ENCODE measurements around the gene METTL16.

Gene METTL16

GRCh38 chr17:2391597-2392251 is 120.0 kb downstream of the METTL16 start:
- TF ChIP-seq, protein P1, sequence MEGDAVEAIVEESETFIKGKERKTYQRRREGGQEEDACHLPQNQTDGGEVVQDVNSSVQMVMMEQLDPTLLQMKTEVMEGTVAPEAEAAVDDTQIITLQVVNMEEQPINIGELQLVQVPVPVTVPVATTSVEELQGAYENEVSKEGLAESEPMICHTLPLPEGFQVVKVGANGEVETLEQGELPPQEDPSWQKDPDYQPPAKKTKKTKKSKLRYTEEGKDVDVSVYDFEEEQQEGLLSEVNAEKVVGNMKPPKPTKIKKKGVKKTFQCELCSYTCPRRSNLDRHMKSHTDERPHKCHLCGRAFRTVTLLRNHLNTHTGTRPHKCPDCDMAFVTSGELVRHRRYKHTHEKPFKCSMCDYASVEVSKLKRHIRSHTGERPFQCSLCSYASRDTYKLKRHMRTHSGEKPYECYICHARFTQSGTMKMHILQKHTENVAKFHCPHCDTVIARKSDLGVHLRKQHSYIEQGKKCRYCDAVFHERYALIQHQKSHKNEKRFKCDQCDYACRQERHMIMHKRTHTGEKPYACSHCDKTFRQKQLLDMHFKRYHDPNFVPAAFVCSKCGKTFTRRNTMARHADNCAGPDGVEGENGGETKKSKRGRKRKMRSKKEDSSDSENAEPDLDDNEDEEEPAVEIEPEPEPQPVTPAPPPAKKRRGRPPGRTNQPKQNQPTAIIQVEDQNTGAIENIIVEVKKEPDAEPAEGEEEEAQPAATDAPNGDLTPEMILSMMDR (conservative IDR thresholded peaks at IDR 0.05; ENCODE audit: low read depth, low read length) = no peak
- Histone ChIP-seq H3K27ac (peak overlapping the region; percentile 78), H3K36me3 (ENCODE audit: insufficient read depth) (no peaks in the 10 kb centered on the region), H2AFZ (ENCODE audit: low read depth) (peak overlapping the region; percentile 42; the same call in 1 of the 2 replicates), H3K79me2 (ENCODE audit: insufficient read depth, low read depth) (no peaks in the 10 kb centered on the region), H3K4me1 (ENCODE audit: low read depth, poor library complexity, severe bottlenecking) (peaks cover 8% of the 10 kb centered on the region), H4K20me1 (ENCODE audit: insufficient read depth) (no peaks in the 10 kb centered on the region), H3K4me3 (IDR thresholded peaks at IDR 0.05; ENCODE audit: insufficient read depth, low read depth, low read length) (no peak overlapping the region), H3K27me3 (ENCODE audit: insufficient read depth, low read depth) (no peaks in the 10 kb centered on the region), H3K9ac (peak overlapping the region; percentile 97), H3K4me2 (peak overlapping the region; percentile 82)

DNA sequence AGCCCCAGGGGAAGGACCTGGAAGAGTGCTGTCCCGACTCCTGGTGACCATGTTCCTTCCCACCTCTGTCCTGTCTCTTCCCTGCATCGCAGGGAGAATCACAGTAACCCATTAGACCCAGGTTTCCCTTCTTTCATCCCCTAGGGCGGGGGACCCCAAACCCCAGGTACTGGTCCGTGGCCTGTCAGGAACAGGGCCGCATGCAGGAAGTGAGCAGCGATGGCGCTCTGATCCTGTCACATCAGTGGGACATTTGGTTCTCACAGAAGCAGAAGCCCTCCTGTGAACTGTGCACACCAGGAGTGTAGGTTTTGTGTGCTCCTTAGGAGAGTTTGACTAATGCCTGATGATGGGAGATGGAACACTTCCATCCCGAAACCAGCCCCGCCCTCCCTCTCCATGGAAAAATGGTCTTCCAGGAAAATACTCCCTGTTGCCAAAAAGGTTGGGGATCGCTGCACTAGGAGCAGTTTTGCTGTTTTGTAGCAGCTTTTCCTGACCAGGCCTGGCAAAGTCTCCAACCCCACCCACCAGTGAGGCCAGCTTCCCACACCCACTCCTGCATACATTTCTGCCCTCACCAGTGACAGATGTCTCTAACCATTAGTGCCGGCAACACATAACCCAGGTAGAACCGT is 121.4 kb downstream of the METTL16 start:
- no peak overlapping the region for H3K4me3 ChIP-seq (IDR thresholded peaks at IDR 0.05; ENCODE audit: insufficient read depth, low read depth, low read length)
- no peaks in the 10 kb centered on the region for H3K79me2 ChIP-seq (ENCODE audit: insufficient read depth, low read depth)
- H3K4me1 ChIP-seq (ENCODE audit: low read depth, poor library complexity, severe bottlenecking) = peaks cover 8% of the 10 kb centered on the region
- H3K36me3 ChIP-seq (ENCODE audit: insufficient read depth) = no peaks in the 10 kb centered on the region
- no peak overlapping the region for H3K27ac ChIP-seq
- no peak overlapping the region for H3K9ac ChIP-seq
- no peak overlapping the region for H3K4me2 ChIP-seq
- H2AFZ ChIP-seq (ENCODE audit: low read depth) = no peak overlapping the region
- H3K27me3 ChIP-seq (ENCODE audit: insufficient read depth, low read depth) = no peaks in the 10 kb centered on the region
- TF ChIP-seq, protein P1 (conservative IDR thresholded peaks at IDR 0.05; ENCODE audit: low read depth, low read length) = no peak
- H4K20me1 ChIP-seq (ENCODE audit: insufficient read depth) = no peaks in the 10 kb centered on the region

DNA sequence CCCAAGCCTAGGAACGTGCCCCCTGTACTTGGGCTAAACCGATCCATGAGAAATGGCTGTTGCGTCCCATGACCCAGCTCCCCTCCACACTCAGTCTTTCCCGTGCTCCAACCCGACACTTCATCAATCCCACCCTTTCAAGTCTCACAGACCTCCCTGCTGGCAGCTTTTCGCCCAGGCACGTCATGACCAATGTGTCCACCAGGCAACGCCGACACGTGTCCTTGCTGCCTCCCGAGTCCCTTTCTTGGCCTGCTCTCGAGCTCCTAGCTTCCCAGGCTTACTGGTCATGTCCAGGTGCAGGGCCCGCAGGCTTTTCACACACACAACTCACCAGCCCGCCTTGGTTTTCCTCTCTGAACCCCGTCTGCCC is 123.0 kb downstream of the METTL16 start:
- no peaks in the 10 kb centered on the region for H3K27me3 ChIP-seq (ENCODE audit: insufficient read depth, low read depth)
- H3K27ac ChIP-seq = no peak overlapping the region
- H3K79me2 ChIP-seq (ENCODE audit: insufficient read depth, low read depth) = no peaks in the 10 kb centered on the region
- no peak overlapping the region for H3K4me3 ChIP-seq (IDR thresholded peaks at IDR 0.05; ENCODE audit: insufficient read depth, low read depth, low read length)
- no peak overlapping the region for H3K9ac ChIP-seq
- H3K4me2 ChIP-seq = no peak overlapping the region
- no peaks in the 10 kb centered on the region for H3K36me3 ChIP-seq (ENCODE audit: insufficient read depth)
- no peak overlapping the region for H2AFZ ChIP-seq (ENCODE audit: low read depth)
- TF ChIP-seq, protein P1 (conservative IDR thresholded peaks at IDR 0.05; ENCODE audit: low read depth, low read length) = no peak
- peaks cover 8% of the 10 kb centered on the region for H3K4me1 ChIP-seq (ENCODE audit: low read depth, poor library complexity, severe bottlenecking)
- H4K20me1 ChIP-seq (ENCODE audit: insufficient read depth) = no peaks in the 10 kb centered on the region

DNA sequence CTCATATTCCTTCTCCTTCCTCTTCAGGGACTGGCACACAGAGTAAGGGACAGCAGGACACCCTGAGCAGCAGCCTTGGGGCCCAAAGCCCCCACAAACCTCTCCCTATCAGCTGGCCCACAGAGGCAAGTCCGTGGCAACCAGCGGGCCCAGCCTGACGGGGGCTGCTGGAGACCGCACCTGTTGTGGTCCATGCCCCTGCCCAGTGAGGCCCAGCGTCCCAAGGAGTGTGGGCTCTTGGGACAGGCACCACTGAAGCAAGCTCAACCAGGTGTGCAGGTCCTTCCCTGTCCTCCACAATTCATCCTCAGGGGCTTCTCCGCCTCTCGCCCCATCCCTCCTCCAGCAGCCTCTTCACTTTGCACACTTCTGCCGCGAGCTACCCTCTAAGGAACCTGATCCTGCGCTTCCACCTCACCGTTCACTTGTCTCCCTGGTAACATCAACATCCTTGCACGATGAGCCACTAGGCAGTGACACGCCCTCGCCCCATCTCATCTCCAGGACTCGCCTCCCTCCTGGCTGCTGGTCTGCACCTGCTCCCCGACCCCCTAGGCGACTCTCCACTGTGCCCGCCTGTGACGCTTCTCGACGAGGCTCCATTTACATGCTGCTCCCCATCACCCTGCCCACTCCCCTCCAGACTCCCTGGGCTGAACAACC is 123.5 kb downstream of the METTL16 start:
- Histone ChIP-seq H3K27me3 (ENCODE audit: insufficient read depth, low read depth) (no peaks in the 10 kb centered on the region), H3K9ac (no peak overlapping the region), H3K4me1 (ENCODE audit: low read depth, poor library complexity, severe bottlenecking) (peaks cover 8% of the 10 kb centered on the region), H3K36me3 (ENCODE audit: insufficient read depth) (no peaks in the 10 kb centered on the region), H3K27ac (no peak overlapping the region), H3K4me2 (no peak overlapping the region), H4K20me1 (ENCODE audit: insufficient read depth) (no peaks in the 10 kb centered on the region), H3K79me2 (ENCODE audit: insufficient read depth, low read depth) (no peaks in the 10 kb centered on the region), H3K4me3 (IDR thresholded peaks at IDR 0.05; ENCODE audit: insufficient read depth, low read depth, low read length) (no peak overlapping the region), H2AFZ (ENCODE audit: low read depth) (no peak overlapping the region)
- TF ChIP-seq, protein P1 (conservative IDR thresholded peaks at IDR 0.05; ENCODE audit: low read depth, low read length) = no peak

Data from KMS-11 (cell line).